WI38 (cell line): ENCODE data around the gene TBP.

Source experiments
- H3K4me3 ChIP-seq: 2 replicates; pipeline ENCODE4 v1.5.1; 2011; ENCODE audit warnings: low read depth, mild to moderate bottlenecking, control low read depth, low read length
- TF ChIP-seq, protein P1 (sequence below): IDR thresholded peaks from 2 replicates; pipeline ENCODE4 v1.5.1; 2012; ENCODE audit warnings: low read depth, mild to moderate bottlenecking, control low read depth, low read length

Gene TBP

DNA sequence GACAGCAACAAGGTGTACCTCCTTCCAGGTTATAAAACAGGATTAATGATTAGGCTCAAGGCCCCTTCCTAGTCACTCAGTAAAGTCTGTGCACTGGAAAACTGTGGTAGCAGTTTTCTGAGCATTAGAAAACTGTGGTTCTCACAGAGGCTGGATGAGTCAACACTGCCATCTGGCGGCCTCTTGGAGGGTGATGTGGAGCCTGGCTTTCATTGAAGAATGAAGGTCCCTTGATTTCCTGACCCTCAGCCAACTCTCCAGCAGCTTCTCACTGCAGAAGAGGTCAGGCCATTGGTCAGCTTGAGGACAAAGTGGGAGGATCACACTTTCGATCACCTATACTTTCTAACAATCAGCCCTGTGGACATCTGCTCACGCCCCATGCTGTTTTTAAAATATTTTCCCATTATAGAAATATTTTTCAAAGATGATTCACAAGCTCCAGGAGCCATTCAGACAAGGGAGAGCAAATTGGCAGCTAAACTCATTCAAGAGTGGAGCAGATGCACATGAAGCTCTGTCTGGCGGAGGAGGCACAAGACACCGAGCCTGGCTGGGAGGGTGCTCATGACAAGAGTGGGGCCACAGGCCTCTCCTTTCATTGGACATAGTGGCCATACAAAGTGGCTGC lies 24.2 kb upstream of the TBP start:
- H3K4me3 ChIP-seq, result no peak overlapping the region
- TF ChIP-seq, protein P1, sequence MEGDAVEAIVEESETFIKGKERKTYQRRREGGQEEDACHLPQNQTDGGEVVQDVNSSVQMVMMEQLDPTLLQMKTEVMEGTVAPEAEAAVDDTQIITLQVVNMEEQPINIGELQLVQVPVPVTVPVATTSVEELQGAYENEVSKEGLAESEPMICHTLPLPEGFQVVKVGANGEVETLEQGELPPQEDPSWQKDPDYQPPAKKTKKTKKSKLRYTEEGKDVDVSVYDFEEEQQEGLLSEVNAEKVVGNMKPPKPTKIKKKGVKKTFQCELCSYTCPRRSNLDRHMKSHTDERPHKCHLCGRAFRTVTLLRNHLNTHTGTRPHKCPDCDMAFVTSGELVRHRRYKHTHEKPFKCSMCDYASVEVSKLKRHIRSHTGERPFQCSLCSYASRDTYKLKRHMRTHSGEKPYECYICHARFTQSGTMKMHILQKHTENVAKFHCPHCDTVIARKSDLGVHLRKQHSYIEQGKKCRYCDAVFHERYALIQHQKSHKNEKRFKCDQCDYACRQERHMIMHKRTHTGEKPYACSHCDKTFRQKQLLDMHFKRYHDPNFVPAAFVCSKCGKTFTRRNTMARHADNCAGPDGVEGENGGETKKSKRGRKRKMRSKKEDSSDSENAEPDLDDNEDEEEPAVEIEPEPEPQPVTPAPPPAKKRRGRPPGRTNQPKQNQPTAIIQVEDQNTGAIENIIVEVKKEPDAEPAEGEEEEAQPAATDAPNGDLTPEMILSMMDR, result peak; percentile 88

DNA sequence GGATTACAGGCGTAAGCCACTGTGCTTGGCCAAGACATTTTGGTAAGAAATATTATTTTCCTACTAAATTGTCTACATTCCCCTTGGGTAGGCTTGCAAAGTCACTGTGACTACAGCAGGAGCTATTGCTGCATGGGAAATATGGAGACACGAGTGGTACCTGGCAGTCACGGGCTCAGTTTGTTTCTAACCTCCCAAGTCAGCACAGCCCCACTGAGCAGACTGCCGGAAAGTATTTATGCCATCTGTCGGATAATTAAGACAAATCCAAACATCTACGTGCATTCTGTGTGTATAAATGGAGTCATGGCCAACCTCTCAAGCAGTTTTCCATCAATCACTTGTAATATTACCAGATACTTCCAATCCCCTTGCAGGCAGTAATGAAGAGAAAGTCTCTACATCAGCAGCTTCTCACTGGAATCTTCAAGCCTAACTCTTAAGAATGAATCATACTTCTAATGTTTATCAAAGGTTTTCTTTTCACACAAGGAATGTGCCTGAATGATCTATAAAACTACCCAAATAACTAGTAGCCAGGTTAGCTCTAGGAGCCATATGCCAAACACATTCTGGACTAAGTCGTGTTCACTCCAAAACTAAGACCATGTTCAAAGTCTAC lies 21.2 kb upstream of the TBP start:
- H3K4me3 ChIP-seq, result no peak overlapping the region
- TF ChIP-seq, protein P1, result no peak

DNA sequence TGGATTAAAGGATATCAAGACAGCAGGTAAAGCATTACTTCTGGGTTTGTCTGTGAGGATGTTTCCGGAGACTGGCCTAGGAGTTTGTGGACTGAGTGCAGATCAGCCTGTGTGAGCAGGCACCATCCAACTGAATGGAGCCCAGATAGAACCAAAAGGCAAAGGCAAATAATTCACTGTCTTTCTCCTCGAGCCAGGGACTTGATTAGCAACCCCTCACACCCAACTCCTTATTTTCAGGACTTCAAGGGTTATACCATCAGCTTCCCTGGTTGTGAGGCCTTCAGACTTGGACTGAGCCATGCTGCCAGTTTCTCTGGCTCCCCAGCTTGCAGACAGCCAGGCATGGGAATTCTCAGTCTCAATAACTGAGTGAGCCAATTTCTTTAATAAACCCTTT lies 20.4 kb upstream of the TBP start:
- TF ChIP-seq, protein P1, result no peak

GRCh38 chr6:170535004-170535403 lies 19.2 kb upstream of the TBP start:
- no peak overlapping the region for H3K4me3 ChIP-seq
- TF ChIP-seq, protein P1, result no peak

More for the DNA sequence above, 20.4 kb upstream of the TBP start:
- H3K4me3 ChIP-seq, result no peak overlapping the region

DNA sequence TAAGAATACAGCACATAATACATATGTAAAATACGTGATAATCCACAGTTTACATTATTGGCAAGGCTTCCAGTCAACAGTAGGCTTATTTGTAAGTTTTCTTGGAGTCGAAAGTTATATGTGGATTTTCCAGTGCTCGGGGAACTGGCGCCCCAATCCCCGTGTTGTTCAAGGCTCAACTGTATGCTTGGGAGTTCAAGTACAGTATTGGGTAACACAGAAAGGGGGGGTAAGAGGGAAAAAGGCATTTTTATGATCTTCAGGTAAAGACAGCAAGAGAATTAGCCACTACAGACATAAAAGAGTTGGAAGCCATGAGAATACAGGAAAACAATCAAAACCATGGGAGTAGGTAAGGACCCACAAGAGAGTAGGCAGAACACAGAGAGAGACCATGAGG lies 17.5 kb upstream of the TBP start:
- TF ChIP-seq, protein P1, result no peak
- H3K4me3 ChIP-seq, result no peak overlapping the region

DNA sequence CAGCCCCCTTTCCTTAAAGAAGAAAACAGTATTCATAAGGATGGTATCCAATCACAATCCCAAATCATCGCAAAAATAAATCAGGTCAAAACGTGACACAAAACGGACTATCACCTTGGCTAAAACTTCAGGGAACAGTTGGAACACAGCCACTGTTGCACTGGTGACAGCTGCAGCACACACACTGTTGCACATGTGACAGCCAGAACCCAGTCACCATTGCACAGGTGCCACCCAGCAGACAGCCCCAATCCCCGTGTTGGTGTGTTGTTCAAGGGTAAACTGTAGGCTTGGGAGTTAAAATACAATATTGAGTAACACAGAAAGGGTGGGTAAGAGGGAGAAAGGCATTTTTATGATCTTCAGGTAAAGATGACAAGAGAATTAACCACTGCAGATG lies 16.8 kb upstream of the TBP start:
- TF ChIP-seq, protein P1, result no peak
- no peak overlapping the region for H3K4me3 ChIP-seq

- no peak overlapping the region for H3K4me3 ChIP-seq
- TF ChIP-seq, protein P1, result no peak
Measured at GRCh38 chr6:170542031-170542719, 12.0 kb upstream of the TBP start.
